GM21367 (cell line): Measurements from ENCODE around the gene EGFL8.

Experiments used
- ATAC-seq: cut with Tn5 transposase; IDR thresholded peaks from one replicate; pipeline ENCODE4 v1.9.1; 2021; ENCODE audit not compliant: unreplicated experiment

The EGFL8 gene

DNA sequence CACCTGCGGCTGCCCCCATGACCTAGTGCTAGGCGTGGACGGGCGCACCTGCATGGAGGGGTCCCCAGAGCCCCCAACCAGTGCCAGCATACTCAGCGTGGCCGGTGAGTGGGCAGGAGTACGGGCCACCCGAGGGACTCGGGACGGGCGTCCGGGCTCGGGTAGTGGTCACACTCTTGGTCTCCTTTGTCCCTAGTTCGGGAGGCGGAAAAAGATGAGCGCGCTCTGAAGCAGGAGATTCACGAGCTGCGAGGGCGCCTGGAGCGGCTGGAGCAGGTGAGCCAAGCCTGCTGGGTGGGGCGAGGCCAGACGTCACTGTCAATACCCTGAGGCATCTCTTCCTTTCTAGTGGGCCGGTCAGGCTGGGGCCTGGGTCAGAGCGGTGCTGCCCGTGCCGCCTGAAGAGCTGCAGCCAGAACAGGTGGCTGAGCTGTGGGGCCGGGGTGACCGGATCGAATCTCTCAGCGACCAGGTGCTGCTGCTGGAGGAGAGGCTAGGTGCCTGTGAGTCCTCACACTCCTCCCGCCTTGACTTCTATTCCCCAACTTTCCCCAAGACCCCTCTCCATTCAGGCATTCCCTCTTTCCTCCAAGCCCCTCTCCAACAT is 2.9 kb downstream of the EGFL8 start:
- ATAC-seq, result no peak

DNA sequence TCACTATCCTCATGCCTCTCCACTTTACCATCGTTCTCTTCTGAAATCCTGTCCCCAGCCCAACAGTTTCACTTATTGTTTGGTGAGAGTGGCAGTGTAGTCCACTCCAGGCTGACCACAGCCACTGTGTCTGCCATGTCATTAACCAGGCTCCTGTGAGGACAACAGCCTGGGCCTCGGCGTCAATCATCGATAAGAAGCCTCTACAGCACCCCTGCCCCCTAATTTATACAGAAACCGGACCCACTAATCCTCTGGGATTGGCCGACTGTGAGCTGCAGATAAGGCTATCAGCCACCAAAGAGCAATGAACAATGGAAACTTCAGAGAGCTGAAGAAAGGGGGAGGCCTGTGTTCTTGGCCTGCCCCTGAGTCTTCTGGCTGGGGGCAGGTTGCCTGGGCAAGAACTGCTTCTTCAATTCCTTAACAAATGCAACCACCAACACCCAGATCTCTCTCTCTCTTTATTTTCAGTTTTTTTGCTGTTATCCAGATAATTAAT is 3.4 kb downstream of the EGFL8 start:
- no peak for ATAC-seq

DNA sequence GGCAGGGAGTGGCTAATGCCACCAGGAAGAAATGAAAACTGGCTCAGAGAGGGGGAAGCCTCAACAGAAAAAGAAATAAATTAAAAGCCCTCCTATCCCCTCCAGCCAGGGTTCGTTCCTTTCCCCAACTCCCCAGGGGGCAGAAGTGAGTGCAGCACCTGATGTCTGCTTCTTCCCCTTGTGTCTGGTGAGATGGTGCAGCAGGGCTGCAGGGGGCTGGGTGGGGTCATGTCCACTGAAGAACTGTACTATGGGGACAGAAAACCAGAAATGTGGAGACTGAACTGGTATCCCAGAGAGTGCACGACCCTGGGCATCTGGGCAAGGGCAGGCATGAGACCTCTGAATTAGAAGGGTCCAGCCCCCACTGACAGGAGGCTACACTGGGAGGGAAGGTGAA is 4.0 kb downstream of the EGFL8 start:
- ATAC-seq, result no peak

DNA sequence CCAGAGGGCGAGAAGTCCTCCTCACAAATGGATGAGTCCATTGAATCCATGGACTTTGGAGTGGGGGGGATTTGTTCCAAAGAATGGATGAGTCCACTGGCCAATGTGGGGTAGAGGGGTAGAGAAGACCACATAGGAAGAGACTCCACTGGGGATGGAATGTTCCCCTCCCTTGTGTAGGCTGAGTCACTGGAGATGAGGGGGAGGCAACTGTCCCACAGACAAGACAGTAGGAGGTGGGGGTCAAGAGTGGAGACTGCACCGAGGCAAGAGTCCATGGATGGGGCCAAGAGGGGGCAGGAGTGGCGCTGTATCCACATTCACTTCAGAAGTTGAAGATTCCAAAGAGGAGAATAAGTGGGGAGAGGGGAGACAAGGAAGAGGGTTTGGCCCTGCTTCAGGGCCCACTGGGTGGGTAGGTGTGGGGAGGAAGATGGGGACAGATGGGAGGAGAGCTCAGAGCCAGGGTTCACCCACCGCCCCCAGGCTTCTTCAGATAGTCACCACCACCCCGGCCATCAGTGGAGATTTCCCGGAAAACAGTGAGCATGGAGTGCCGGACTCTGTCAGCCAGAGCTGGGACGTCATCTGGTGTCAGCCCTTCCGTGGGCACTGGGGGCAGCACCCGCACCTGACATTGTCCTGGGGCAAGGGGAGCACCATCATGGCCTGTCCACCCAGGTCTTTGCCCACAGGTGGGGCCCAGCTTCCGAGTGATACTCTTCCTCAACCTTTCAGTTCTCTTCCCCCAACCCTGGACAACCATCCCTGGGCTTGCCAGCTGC is 4.6 kb downstream of the EGFL8 start:
- ATAC-seq, result no peak

DNA sequence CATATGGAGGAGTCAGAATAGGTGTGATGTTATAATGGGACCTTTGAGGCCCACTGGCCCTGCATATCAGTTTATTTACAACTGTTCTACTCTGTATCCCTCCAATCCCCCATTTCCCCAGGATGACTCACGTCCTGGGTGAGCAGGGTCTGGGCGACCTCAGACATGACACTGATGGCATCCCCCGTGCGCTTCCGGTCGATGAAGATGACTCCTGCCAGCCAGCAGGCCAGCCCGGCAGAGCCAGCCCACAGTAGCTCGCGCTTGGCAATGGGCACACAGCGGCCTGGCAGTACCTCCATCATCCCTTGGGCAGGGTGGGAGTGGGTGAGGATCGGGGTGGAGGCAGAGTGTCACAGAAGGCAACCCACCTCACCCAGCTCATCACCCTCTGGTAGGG is 5.9 kb downstream of the EGFL8 start:
- ATAC-seq, result no peak

DNA sequence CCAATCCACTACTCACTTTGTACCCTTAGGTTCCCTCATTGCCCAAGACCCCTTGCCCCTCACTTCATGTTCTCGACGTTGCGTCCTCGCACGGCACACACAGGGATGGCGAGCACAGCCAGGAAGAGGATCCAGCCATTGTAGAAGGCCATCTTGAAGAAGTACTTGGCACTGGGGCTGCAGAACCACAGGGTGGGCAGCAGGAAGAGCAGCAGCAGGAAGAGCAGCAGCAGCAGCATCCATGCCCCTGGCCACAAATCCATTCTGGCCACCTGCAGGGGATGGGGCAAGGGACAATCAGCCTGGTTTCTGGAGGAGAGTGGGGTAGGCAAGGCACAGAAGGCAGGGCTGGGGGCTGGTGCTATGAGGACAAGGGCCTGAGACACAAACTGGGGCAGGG is 6.8 kb downstream of the EGFL8 start:
- ATAC-seq, result no peak

DNA sequence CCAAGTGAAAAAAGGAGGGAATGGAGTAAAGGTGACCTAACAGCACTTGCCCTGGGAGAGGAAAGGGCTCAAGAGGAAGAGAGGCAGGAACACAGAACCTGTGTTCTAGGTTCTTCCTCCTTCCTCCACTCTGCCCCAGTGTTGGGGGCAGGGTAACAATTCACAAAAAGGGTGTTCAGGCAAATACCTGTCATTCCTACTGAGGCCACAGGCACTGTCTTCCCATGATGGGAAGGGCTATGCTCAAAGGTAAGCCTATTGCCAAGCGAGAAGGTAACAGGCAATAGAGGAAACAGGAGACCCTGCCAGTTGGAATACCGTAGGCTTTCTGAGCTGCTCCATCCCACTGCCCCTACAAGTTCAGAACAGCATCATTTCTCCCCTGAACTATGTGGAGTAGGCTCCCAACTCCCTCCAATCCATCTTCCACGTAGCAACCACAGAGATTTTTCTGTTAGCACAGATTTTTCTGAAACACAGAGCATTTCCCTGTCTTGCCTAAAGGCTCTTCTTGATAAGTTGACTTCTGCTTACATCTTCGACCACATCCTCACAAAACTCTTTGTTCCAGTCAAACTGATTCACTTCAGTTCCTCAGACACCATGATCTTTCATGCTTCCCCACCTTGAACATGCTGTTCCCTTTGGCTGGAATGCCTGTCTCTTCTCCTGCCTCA is 8.8 kb downstream of the EGFL8 start:
- ATAC-seq, result no peak

DNA sequence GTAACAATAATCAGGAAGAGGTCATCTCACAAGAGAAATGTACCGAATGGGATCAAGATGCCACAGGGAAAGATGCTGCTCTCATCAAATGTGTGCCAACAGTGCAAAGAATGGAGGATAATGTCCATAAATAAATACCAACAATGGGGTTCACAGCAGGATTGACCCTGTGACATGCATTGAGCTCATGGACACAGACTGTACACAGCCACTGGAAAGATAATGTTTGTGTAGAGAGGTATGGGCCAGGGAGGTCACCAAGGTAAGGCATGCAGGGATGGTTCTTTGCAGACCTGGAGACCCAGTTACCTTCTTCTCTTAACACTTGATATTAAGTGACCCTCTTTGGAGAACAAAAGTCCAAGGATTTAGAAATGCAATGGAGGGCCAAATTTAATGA is 10.0 kb downstream of the EGFL8 start:
- ATAC-seq, result no peak

DNA sequence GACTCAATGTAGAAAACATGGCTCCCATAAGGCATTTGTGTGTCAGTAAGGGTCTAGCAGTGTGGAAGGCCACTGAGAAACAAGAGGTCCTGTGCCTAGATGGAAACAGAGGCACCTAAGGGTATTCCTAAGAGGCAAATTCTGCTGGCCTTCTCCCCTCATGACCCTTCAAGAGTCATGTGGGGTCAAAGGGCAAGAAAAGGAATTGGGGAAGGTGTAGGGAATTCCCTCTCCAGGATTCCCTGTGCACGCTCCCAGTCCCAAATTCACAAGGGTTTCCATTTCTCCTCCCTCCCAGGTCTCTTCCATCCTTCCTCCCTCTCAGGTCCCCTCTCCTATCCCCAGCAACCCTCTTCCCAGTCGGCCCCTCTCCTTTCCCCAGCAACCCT is 10.9 kb downstream of the EGFL8 start:
- no peak for ATAC-seq

DNA sequence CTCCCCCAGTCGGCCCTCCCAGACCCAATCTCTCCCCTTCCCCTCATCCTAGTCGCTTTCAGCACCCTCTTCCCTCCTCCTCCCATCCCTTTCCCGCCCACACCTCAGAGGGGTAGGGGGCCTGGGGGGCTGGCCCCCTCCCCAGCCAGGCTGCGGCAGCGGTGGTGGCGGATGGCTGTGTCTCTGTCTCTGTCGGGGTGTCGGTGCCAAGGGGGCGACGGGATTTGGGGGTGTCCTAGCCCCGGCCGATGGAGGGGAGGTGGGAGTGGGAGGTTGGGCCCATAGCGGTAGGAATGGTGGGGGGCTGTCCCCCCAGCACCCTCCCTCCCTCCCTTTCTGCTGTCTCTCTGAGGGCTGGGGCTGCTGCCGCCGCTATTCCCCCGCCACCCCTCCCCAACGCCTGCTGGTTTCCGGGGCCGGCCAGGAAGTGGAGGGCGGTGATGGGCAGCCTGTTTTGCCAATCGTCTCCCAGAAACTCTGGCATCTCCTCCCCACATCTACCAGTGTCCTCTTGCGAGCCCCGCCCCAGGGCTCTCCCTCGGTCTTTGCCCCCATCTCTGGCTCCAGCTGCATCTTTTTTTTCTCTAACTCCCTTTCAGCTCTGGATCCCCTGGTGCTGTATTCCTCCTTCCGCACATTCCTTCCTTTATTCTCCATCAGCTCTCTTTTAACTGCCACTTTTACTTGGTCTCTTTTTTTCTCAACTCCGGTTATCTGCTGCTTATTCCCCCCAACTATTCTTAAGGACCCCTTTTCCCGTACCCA is 11.5 kb downstream of the EGFL8 start, which contains the start of gene AGPAT1:
Gene AGPAT1 (minus strand): TSS at position 374 of the 765 bp plus-strand sequence. CDS start 4,588 bp downstream, outside the sequence.
- ATAC-seq, result peak; percentile 37

DNA sequence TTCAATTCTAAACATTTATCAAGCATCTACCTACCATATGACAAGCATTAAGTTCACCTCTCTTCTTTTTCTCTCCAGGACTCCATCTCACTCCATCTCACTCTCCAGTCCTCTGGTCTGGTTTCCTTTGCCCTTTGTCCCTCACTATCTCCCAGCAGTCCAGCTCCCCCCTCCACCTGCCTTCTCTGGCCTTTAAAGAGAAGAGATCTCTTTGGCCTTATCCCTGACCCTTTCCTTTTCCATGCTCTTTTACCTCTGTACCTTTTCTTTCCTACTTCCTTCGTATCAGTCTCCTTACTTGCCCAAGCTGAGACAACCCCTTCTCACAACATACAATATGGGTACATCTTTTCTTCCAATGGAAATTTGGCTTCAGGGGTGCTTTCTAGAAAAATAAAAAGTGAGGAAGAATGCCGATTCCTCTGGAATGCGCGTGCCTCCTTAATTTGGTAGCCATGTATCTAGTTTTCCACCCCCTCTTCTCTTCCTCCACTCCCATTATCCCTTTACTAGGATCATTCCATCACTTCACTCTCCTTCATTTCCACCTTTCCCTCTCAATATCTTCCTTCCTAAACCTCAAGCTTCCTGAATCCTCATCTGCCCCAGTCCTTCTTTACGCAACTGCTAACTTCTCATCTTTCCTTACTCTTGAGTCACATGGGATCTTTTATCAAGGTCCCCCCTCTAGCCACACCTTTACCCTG is 12.2 kb downstream of the EGFL8 start:
- no peak for ATAC-seq

DNA sequence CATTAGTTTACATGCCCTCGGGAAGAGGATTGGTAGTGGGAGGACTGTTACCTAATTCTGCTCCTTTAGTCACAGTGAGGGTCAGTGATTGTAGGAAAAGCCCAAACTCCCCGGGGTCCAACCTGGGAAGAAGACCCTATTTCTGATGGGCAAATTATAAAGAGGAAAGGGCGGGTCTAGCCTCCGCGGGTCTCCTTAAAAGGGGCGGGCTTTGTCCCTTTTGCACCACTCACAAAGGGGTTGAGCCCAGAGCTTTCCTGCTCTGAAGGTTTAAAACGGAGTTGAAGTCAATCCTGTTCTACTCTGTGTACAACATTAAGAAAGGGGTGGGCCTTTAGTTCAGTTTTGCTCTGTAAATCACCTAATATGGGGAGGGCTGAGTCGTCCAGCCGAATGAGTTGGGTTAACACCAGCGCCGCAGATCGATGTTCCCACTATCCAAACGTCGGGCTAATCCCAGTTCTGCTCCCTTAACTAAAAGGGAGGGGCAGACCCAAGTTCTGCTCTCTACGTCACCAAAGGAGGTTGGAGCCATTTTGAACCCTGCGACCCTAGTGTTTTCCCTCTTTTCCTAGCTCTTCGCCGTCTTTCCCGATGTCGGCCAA is 12.9 kb downstream of the EGFL8 start:
- ATAC-seq, result peak; percentile 2

DNA sequence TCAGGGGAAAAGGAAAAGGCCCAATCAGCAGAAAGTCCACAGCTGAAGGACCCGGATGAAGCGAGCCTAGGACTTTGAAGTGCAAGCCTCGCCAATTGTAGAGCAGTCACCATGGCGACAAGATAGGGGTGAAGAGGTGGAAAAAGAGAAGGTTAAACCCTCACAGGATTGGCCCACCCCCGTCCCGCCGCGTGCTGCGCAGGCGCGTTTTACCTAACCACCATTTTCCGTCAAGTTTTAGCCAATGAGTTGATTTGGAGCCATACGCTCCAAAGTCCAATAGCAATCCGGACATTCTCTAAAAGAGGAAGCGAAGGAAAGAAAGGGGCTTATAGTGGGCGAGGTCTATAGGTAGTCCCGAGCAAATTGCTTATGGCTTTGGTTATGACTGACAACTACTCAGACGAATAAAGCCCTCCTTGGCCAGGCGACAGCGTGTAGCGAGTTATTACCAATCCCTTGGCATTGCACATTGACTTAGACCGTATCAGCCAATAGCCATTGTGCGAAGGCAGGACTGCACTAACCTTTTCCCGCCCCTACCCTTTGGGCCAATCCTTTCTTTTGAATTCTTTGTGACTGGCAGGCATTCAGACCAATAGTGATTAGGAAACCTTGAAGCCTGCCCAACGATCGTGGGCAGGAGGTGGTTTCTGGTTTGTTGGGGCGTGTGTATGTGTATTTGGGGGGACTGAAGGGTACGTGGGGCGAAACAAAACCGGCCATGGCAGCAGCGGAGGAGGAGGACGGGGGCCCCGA is 13.6 kb downstream of the EGFL8 start, which contains the start of gene RNF5:
Gene RNF5 (plus strand): TSS at position 618 of the 759 bp plus-strand sequence. CDS start 107 bp downstream, at position 725.
- peak; percentile 57 for ATAC-seq

DNA sequence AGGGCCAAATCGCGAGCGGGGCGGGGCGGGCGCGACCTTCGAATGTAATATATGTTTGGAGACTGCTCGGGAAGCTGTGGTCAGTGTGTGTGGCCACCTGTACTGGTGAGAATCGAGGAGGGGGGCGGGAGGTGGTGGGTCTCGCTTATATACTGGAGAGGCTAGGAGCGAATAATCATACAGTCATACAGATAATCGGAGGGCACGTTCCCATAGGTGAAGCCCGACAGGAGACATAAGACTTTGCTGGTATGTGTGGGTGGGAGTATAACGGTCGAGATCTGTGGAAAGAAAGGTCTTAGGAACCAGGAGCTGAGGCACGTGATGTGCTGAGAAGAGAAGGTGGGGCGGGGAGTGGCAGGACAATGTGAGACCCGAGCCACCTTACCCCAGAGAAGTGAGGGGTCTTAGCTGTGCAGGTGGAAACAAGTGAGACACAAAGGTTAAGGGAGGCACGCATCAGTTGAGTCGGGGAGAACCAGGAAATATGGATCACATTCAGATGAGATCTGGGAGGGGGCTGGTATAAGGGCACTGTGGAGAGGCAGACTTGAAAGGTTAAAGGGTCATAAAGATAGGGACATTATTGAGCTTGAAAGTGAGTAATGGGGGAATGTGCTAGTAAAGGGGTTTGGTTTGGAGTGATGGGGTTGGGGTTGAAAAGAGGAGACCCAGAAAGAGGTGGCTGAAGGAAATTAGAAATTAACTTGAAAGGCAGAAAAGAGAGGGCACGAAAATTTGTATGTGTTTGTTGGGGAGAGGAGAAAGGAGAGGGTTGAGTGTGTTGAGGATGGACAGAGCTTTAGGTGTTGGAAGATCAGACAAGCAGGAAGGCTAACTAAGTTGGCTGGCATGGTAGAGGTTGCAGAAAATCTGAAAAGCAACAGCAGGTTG is 14.4 kb downstream of the EGFL8 start:
- ATAC-seq, result no peak

DNA sequence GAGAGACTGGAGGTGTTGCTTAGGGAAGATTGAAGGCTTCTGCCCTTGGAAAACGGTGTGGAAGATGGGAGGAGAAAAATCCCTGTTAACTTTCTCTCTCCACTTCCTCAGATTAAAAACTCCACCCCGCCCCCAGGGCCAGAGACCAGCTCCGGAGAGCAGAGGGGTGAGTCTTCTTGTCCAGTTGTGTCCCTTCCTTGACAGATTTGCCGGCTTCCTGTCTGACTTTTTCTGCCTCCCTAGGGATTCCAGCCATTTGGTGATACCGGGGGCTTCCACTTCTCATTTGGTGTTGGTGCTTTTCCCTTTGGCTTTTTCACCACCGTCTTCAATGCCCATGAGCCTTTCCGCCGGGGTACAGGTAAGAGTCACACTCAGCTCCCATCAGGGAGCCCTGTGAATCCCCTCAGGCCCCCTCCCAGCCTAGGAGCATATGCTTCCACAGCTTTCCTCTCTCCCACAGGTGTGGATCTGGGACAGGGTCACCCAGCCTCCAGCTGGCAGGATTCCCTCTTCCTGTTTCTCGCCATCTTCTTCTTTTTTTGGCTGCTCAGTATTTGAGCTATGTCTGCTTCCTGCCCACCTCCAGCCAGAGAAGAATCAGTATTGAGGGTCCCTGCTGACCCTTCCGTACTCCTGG is 15.5 kb downstream of the EGFL8 start:
- ATAC-seq, result no peak

DNA sequence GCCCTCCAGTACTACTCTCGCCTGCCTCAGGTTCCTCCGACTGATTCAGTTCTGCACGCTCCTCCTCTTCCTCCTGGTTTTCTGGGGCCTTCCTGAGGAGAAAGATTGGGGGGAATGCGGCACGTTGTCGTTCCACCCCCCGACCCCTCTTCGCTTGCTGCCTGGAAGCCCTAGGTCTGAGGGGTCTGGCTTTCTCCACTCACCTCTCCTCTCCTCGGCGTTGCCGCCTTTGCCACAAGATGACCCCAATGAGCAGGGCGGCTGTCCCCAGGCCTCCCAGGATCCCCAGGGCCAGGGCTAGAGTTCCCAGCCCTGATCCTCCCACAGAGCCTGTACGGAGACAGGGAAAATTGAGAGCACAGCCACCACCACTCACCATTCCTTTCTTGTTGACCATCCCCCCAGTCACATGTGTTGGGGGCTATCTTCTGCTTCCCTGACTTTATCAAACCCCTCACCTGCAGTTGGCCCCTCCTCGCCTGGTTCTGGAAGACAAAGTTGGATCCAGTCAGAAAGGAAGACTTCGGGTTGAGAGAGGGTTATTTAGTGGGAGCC is 16.8 kb downstream of the EGFL8 start:
- ATAC-seq, result no peak

DNA sequence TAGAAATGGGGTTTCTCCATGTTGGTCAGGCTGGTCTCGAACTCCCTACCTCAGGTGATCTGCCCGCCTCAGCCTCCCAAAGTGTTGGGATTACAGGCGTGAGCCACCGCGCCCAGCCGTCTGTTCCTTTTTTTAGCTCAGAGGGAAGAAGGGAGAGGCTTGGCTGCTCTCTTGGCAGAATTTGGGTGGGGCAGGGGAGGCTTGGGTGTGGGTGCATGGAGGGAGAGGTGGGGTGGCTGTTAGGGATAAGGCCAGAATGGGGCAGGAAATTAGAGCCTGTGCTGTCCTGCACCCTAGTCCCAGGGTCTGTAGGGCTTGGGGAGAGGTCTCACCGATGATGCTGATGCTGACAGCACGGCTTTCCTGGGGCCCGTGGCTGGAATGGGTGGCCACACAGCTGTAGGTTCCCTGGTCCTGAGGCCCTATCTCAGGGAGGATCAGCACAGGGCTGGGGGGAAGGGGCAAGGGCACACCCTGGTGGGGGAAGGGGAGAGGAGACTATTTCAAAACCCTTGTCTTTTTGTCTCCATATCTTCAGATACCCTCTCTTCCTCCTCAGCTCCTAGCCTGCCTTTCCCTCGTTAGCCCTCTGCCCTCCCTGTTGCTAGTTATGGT is 17.6 kb downstream of the EGFL8 start:
- ATAC-seq, result no peak
